HG03354 (cell line): ENCODE results near the gene ARF5.

Experiments
- ATAC-seq: cut with Tn5 transposase; IDR thresholded peaks from one replicate; pipeline ENCODE4 v1.9.1; 2021; ENCODE audit warnings: mild to moderate bottlenecking; ENCODE audit not compliant: unreplicated experiment, poor library complexity, severe bottlenecking

The ARF5 gene

GRCh38 chr7:127629268-127629854 is 41.1 kb downstream of the ARF5 start:
- ATAC-seq: peak; percentile 78

GRCh38 chr7:127632276-127632910 is 44.2 kb downstream of the ARF5 start:
- ATAC-seq: no peak

GRCh38 chr7:127635659-127636285 is 47.6 kb downstream of the ARF5 start:
- no peak for ATAC-seq

GRCh38 chr7:127638197-127638596 is 50.0 kb downstream of the ARF5 start:
- ATAC-seq: no peak
